GM21528 (cell line): ENCODE data around the gene ANKRD33B.
"Not testable (repeated sequence)": the region's sequence is repeated elsewhere in the genome, so short reads cannot be mapped to it uniquely, and the experiment has no call there.

Experiments
- ATAC-seq: cut with Tn5 transposase; IDR thresholded peaks from one replicate; pipeline ENCODE4 v1.9.1; 2021; ENCODE audit warnings: mild to moderate bottlenecking, moderate library complexity; ENCODE audit not compliant: unreplicated experiment, low FRiP score

ANKRD33B gene

DNA sequence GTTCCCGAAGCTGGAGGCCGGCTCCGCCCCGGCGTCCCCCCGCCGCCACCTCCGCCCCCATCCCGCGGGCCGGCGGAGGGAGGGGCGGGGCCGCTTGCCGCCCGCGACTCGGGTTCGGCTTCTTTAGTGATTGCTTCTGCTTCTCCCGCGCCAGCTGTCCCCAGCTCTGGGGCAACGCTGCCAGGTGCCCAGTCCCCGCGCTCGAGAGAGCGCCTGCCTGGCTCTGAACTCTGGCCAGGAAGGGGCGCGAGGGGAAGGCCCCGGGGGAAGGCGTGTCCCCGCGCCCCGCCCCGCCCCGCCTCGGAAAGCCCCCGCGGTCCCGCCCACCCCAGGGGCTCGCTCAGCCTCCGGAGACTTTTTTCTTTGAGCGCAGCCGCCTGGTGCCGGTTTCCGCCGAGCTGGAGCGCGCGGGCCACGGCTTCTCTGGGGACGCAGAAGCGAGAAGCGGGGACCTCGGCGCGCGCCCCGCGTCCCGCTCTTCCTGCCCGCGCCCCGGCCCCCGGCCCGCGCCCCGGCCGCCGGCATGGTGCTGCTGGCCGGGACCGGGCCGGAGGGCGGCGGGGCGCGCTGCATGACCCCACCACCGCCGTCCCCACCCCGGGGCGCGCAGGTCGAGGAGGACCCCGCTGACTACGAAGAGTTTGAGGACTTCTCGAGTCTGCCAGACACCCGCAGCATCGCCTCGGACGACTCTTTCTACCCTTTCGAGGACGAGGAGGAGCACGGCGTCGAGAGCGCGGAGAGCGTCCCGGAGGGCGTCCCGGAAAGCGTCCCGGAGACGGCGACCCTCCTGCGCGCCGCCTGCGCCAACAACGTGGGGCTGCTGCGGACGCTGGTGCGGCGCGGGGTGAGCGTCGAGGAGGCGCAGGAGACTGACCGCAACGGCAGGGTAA is at the start of gene ANKRD33B:
TSS of gene ANKRD33B (plus strand) at position 126 of the 893 bp plus-strand sequence. CDS start at position 524, 398 bp downstream.
- ATAC-seq: peak; percentile 62

GRCh38 chr5:10514572-10514971 is 49.3 kb upstream of the ANKRD33B start:
- not testable (repeated sequence) for ATAC-seq

- no peak for ATAC-seq
Measured at GRCh38 chr5:10515492-10515891, 48.4 kb upstream of the ANKRD33B start.

DNA sequence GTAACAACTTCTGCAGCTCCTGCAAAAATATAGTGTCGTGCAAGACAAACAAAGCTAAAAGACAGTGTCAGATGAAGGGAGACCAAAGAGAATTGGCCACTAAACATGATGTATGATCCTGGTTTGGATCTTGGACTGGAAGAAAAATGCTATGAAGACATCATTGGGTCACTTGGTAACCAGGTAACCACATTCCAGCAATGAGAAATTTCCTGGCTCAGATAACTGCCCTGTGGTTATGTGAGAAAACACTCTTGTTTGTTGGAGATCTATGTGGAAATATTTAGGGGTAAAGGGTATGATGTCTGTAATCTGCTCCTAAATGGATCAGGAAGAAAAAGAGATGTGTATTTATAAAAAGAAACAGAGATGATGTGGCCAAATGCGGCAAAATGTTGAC is 45.5 kb upstream of the ANKRD33B start:
- ATAC-seq: no peak

GRCh38 chr5:10519729-10520128 is 44.1 kb upstream of the ANKRD33B start:
- ATAC-seq: no peak

- no peak for ATAC-seq
Measured at GRCh38 chr5:10520706-10521105, 43.2 kb upstream of the ANKRD33B start.

- no peak for ATAC-seq
Measured at GRCh38 chr5:10521466-10522223, 42.2 kb upstream of the ANKRD33B start.

- no peak for ATAC-seq
Measured at GRCh38 chr5:10522224-10522611, 41.7 kb upstream of the ANKRD33B start.

- no peak for ATAC-seq
Measured at GRCh38 chr5:10524376-10525123, 39.3 kb upstream of the ANKRD33B start.

GRCh38 chr5:10525124-10525495 is 38.8 kb upstream of the ANKRD33B start:
- ATAC-seq: no peak

GRCh38 chr5:10527281-10527950 is 36.5 kb upstream of the ANKRD33B start:
- ATAC-seq: no peak

GRCh38 chr5:10528056-10528816 is 35.6 kb upstream of the ANKRD33B start:
- ATAC-seq: no peak

DNA sequence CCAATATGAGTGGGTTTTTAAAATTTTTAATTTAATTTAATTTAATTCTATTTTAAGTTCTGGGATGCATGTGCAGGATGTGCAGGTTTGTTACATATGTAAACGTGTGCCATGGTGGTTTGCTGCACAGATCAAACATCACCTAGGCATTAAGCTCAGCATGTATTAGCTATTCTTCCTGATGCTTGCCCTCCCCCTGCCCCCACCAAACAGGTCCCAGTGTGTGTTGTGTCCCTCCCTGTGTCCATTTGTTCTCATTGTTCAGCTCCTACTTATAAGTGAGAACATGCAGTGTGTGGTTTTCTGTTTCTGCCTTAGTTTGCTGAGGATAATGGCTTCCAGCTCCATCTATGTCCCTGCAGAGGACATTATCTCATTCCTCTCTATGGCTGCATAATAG is 35.0 kb upstream of the ANKRD33B start:
- ATAC-seq: no peak

- ATAC-seq: no peak
Measured at GRCh38 chr5:10530601-10531320, 33.1 kb upstream of the ANKRD33B start.

GRCh38 chr5:10532421-10532820 is 31.4 kb upstream of the ANKRD33B start:
- no peak for ATAC-seq

GRCh38 chr5:10533226-10533625 is 30.6 kb upstream of the ANKRD33B start:
- ATAC-seq: no peak

- no peak for ATAC-seq
Measured at GRCh38 chr5:10534561-10535530, 29.0 kb upstream of the ANKRD33B start.

DNA sequence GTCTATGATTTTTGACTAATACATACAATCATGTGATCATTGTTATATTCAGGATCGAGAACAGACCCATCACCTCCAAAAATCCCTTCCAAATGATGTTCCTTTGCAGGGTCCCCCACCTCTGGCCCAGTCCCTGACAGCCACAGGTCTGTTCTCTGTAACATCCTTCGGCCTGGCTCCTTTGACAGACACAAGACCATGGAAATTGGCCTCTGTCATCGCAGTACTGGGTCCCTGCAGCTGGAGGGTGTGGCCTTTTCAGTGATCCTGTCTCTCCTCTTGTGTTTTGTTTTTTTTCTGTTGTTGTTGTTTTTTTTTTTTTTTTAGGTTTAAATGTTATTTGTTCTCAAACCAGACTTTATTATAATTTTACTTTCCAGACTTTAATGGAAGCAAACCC is 27.4 kb upstream of the ANKRD33B start:
- ATAC-seq: no peak
